ENCODE results near the gene ALKBH5. TPM values are rescaled to one million over a fixed set of nuclear protein-coding genes. Genes with fewer than 3 reads are reported as not detected.

ALKBH5 gene
- total and polyA plus RNA-seq, 10 of the 15 experiments (the other 5 are each of a cell fraction or from before 2014, with no cell fraction given) = 13.7 to 99.9 (median 52.4) TPM

DNA sequence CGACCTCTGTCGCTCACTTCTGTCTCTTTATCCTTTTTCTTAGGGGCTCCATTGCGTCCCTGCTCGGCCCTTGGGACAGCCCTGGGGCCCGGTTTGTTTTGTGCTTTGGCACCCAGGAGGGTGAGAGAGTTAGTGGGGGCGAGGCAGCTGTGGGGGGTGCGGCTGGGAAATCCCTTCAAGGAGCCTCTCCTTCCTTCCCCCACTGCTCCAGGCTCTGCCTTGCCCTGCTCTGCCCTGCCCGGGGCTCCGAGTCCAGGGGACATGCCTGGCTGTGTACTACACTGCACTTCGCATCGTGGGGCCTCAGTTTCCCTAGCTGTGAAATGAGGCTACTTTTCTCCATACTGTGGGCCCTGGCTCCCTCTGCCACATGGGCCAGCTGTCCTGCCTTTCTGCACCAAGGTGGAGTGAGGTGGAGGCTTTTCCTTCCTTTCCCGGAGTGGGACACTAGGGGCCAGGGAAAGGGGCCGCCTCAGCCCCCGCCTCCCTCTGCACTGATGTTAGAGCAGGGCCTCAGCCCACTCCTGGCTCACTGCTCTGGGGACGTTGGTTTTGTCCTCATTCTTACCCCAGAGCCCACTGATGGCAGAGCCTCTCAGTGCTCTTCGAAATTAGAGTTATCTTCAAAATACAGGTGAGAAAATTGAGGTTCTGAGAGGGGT lies 42.8 kb downstream of the ALKBH5 start:
- Histone ChIP-seq H3K79me2 (ENCODE audit: control insufficient read depth, insufficient read depth, low read length) (no peaks in the 10 kb centered on the region), H3K9ac (ENCODE audit: control insufficient read depth, insufficient read depth, low read length) (peak overlapping the region; percentile 67), H3K4me2 (ENCODE audit: control insufficient read depth, insufficient read depth) (peak overlapping the region; percentile 64), H2AFZ (ENCODE audit: control insufficient read depth, low read depth, low read length) (peak overlapping the region; percentile 78), H3K4me1 (ENCODE audit: control insufficient read depth, insufficient read depth, low read length) (no peaks in the 10 kb centered on the region), H3K36me3 (ENCODE audit: control insufficient read depth in 2 of 2, insufficient read depth in 2 of 2, low read length in 1 of 2) (no peaks in the 10 kb centered on the region), H3K9me3 (replicated peaks; ENCODE audit: control insufficient read depth, insufficient read depth, low read length) (no peaks in the 10 kb centered on the region), H3K27ac (ENCODE audit: control insufficient read depth, insufficient read depth) (no peak overlapping the region), H4K20me1 (ENCODE audit: control insufficient read depth, insufficient read depth) (no peaks in the 10 kb centered on the region), H3K4me3 (peak overlapping the region; percentile 67), H3K27me3 (replicated peaks in 1 of 2; ENCODE audit: control insufficient read depth in 2 of 2, insufficient read depth in 2 of 2, low read length in 1 of 2) (no peaks in the 10 kb centered on the region)
- in situ Hi-C loops (cut with MboI) (no loop called here), intact Hi-C loops (cut with micrococcal nuclease; ENCODE audit: unreplicated experiment) (loop anchor here (2.0 to 5.0 kb wide), 2 partner anchors 34 to 44 kb away; partner anchors contain the start of genes ALKBH5 and MIEF2)
- FAIRE-seq (no peak), ATAC-seq (no peak), DNase-seq (ENCODE audit: low read depth, low spot score) (no peak)
- no TSS peak for BruUV-seq (replicated peaks)
- ChIA-PET SMC1A (ENCODE audit: uncharacterized antibody, unreplicated experiment) (no interaction called here), POLR2A (interaction anchor here (0.6 kb wide), 1 partner anchor 251 kb away, joined by 3 read pairs; no protein-coding TSS in a partner anchor), CTCF (no interaction called here), RAD21 (ENCODE audit: unreplicated experiment) (no interaction called here)
- 38% methylated on average over 16 of the region's 16 CpGs for WGBS (ENCODE audit: insufficient coverage, insufficient replicate concordance, low lambda C conversion rate, missing lambda C conversion rate)
- TF ChIP-seq ZNF687 (IDR thresholded peaks at IDR 0.05) (no peak), NFYB (IDR thresholded peaks at IDR 0.05; ENCODE audit: insufficient read depth, low read depth, low read length) (no peak), CHD4 (IDR thresholded peaks at IDR 0.05) (no peak), HDAC6 (IDR thresholded peaks at IDR 0.05; ENCODE audit: unreplicated experiment) (no peak), JUND (IDR thresholded peaks at IDR 0.05; ENCODE audit: low read depth, low read length) (no peak), RCOR1 (conservative IDR thresholded peaks at IDR 0.05; ENCODE audit: low read depth, low read length) (no peak), POLR2AphosphoS2 (IDR thresholded peaks at IDR 0.05; ENCODE audit: low read depth, low read length) (no peak), ZZZ3 (IDR thresholded peaks at IDR 0.05; ENCODE audit: control insufficient read depth, insufficient read length, low read depth) (no peak), POU2F2 (IDR thresholded peaks at IDR 0.05; ENCODE audit: borderline replicate concordance, low read depth, low read length) (no peak), PAX5 (IDR thresholded peaks at IDR 0.05; ENCODE audit: borderline replicate concordance, low read depth, low read length) (no peak)
- TF ChIP-seq, protein P1, sequence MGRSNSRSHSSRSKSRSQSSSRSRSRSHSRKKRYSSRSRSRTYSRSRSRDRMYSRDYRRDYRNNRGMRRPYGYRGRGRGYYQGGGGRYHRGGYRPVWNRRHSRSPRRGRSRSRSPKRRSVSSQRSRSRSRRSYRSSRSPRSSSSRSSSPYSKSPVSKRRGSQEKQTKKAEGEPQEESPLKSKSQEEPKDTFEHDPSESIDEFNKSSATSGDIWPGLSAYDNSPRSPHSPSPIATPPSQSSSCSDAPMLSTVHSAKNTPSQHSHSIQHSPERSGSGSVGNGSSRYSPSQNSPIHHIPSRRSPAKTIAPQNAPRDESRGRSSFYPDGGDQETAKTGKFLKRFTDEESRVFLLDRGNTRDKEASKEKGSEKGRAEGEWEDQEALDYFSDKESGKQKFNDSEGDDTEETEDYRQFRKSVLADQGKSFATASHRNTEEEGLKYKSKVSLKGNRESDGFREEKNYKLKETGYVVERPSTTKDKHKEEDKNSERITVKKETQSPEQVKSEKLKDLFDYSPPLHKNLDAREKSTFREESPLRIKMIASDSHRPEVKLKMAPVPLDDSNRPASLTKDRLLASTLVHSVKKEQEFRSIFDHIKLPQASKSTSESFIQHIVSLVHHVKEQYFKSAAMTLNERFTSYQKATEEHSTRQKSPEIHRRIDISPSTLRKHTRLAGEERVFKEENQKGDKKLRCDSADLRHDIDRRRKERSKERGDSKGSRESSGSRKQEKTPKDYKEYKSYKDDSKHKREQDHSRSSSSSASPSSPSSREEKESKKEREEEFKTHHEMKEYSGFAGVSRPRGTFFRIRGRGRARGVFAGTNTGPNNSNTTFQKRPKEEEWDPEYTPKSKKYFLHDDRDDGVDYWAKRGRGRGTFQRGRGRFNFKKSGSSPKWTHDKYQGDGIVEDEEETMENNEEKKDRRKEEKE (IDR thresholded peaks at IDR 0.05) = no peak
- TF ChIP-seq, protein P2, sequence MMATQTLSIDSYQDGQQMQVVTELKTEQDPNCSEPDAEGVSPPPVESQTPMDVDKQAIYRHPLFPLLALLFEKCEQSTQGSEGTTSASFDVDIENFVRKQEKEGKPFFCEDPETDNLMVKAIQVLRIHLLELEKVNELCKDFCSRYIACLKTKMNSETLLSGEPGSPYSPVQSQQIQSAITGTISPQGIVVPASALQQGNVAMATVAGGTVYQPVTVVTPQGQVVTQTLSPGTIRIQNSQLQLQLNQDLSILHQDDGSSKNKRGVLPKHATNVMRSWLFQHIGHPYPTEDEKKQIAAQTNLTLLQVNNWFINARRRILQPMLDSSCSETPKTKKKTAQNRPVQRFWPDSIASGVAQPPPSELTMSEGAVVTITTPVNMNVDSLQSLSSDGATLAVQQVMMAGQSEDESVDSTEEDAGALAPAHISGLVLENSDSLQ (IDR thresholded peaks at IDR 0.05) = no peak

All from GM12878 (cell line).